IMR-90 (cell line): ENCODE results near the gene VASH1. TPM values are rescaled to one million over a fixed set of nuclear protein-coding genes. Genes with fewer than 3 reads are reported as not detected.

ENCODE experiments used
- ATAC-seq: fragments of 200-7000 bp; cut with Tn5 transposase; 2 replicates; pipeline ENCODE4 v1.9.1; 2020; ENCODE audit warnings: low read depth, mild to moderate bottlenecking, moderate library complexity
- BruUV-seq: library from RNA; stranded (reverse); fragments of 400-500 nt; replicated peaks from 2 replicates; lab custom pipeline; 2021; lab: Mats Ljungman, UMichigan
- CTCF ChIA-PET: fragments of 300-600 bp; formaldehyde crosslinking; extraction: SDS; loops from one replicate; lab custom pipeline; 2021; ENCODE audit warnings: antibody characterized with exemption; lab: Yijun Ruan, JAX
- POLR2A ChIA-PET: fragments of 300-600 bp; sonication (Branson Sonifier 250); formaldehyde crosslinking; loops from one replicate; lab custom pipeline; 2022; ENCODE audit warnings: antibody characterized with exemption; ENCODE audit not compliant: unreplicated experiment; lab: Charles Lee
- DNase-seq: peaks from one replicate; pipeline ENCODE4 v3.0.0; 2013
- H2AFZ ChIP-seq: replicated peaks from 2 replicates; pipeline ENCODE3; 2013; ENCODE audit warnings: low read length, mild to moderate bottlenecking; ENCODE audit not compliant: poor library complexity
- H2AK5ac ChIP-seq: 2 replicates; pipeline ENCODE4 v1.6.1; 2013; ENCODE audit warnings: low read depth, low read length, inconsistent platforms
- H2AK9ac ChIP-seq: replicated peaks from 2 replicates; pipeline ENCODE3; 2013; ENCODE audit warnings: mild to moderate bottlenecking, low read depth, low read length, moderate library complexity; ENCODE audit not compliant: poor library complexity
- H2BK120ac ChIP-seq: 2 replicates; pipeline ENCODE4 v1.6.1; 2013; ENCODE audit warnings: low read depth, low read length, inconsistent platforms
- H2BK15ac ChIP-seq: 3 replicates; pipeline ENCODE4 v1.6.1; 2013; ENCODE audit warnings: low read depth, low read length, inconsistent platforms
- H2BK20ac ChIP-seq: 2 replicates; pipeline ENCODE4 v1.6.1; 2013; ENCODE audit warnings: low read depth, mild to moderate bottlenecking, inconsistent platforms, low read length, moderate library complexity
- H2BK5ac ChIP-seq: 2 replicates; pipeline ENCODE4 v1.6.1; 2013; ENCODE audit warnings: mild to moderate bottlenecking, low read depth, low read length, inconsistent platforms; ENCODE audit not compliant: poor library complexity, severe bottlenecking
- H3K14ac ChIP-seq: replicated peaks from 2 replicates; pipeline ENCODE4 v1.6.1; 2013; ENCODE audit warnings: low read depth, low read length, inconsistent platforms
- H3K18ac ChIP-seq: 2 replicates; pipeline ENCODE4 v1.6.1; 2013; ENCODE audit warnings: low read depth, low read length, control low read depth
- H3K23ac ChIP-seq: 2 replicates; pipeline ENCODE4 v1.6.1; 2013; ENCODE audit warnings: low read depth, low read length, inconsistent platforms
- H3K27ac ChIP-seq: 2 replicates; pipeline ENCODE4 v1.5.1; 2013; ENCODE audit warnings: mild to moderate bottlenecking, control low read depth, low read length; ENCODE audit not compliant: insufficient read depth
- H3K27me3 ChIP-seq: 2 replicates; pipeline ENCODE4 v1.6.1; 2013; ENCODE audit warnings: low read length; ENCODE audit not compliant: control insufficient read depth, insufficient read depth
- H3K36me3 ChIP-seq: 2 replicates; pipeline ENCODE4 v1.6.1; 2013; ENCODE audit warnings: low read length, mixed read lengths; ENCODE audit not compliant: control insufficient read depth, insufficient read depth
- H3K4ac ChIP-seq: 2 replicates; pipeline ENCODE4 v1.6.1; 2013; ENCODE audit warnings: low read depth, low read length, inconsistent platforms
- H3K4me1 ChIP-seq: 2 replicates; pipeline ENCODE4 v1.6.1; 2013; ENCODE audit warnings: low read length, mixed read lengths; ENCODE audit not compliant: control insufficient read depth, insufficient read depth
- H3K4me2 ChIP-seq: 2 replicates; pipeline ENCODE4 v1.6.1; 2013; ENCODE audit warnings: low read depth, mild to moderate bottlenecking, control low read depth, low read length, moderate library complexity
- H3K4me3 ChIP-seq: 2 replicates; pipeline ENCODE4 v1.5.1; 2013; ENCODE audit warnings: low read depth, mild to moderate bottlenecking, control low read depth, low read length, moderate library complexity; ENCODE audit not compliant: insufficient read depth
- H3K56ac ChIP-seq: 2 replicates; pipeline ENCODE4 v1.6.1; 2013; ENCODE audit warnings: low read length, inconsistent platforms; ENCODE audit not compliant: insufficient read depth; ENCODE audit errors: extremely low read depth
- H3K79me1 ChIP-seq, 2 experiments: 2 replicates each; pipeline ENCODE4 v1.6.1; 2013; ENCODE audit warnings: low read length in 2 of 2, inconsistent platforms in 1 of 2, low read depth in 1 of 2
- H3K9ac ChIP-seq: 2 replicates; pipeline ENCODE4 v1.6.1; 2013; ENCODE audit warnings: low read depth, low read length, control low read depth
- H3K9me1 ChIP-seq: 2 replicates; pipeline ENCODE4 v1.6.1; 2013; ENCODE audit warnings: low read length, inconsistent platforms; ENCODE audit not compliant: insufficient read depth
- H3K9me3 ChIP-seq: 2 replicates; pipeline ENCODE4 v1.6.1; 2013; ENCODE audit warnings: low read length; ENCODE audit not compliant: control insufficient read depth, insufficient read depth
- H4K20me1 ChIP-seq: 2 replicates; pipeline ENCODE4 v1.6.1; 2013; ENCODE audit warnings: low read length, inconsistent platforms; ENCODE audit not compliant: insufficient read depth
- H4K5ac ChIP-seq: 2 replicates; pipeline ENCODE4 v1.6.1; 2013; ENCODE audit warnings: mild to moderate bottlenecking, low read depth, low read length, control low read depth
- H4K8ac ChIP-seq, 2 experiments: 2 replicates each; pipeline ENCODE4 v1.6.1; 2013; ENCODE audit warnings: low read depth in 2 of 2, low read length in 2 of 2, control low read depth in 1 of 2, inconsistent platforms in 1 of 2
- H4K91ac ChIP-seq: 2 replicates; pipeline ENCODE4 v1.6.1; 2013; ENCODE audit warnings: low read depth, low read length, inconsistent platforms; ENCODE audit not compliant: insufficient read depth
- SMC3 ChIP-seq: fragments of 150-350 bp; IDR thresholded peaks from 2 replicates; pipeline ENCODE4 v1.6.1; 2016; ENCODE audit warnings: low read depth, mild to moderate bottlenecking, antibody characterized with exemption, low read length, moderate library complexity
- WGBS, 2 experiments: methylation state at CpG; one replicate each; pipeline versions ENCODE4 v1.1.5 to v1.1.7; 2013; ENCODE audit warnings: missing lambda C conversion rate in 2 of 2; ENCODE audit not compliant: insufficient read length in 1 of 2; ENCODE audit errors: extremely low coverage in 2 of 2; 5-methylcytosine and 5-hydroxymethylcytosine counted together
- dilution Hi-C: fragments of 300-500 bp; cut with HindIII; formaldehyde crosslinking; loops from one replicate; pipeline ENCODE4 v1.14.3; 2018; ENCODE audit warnings: low sequenced_read_pairs; ENCODE audit not compliant: unreplicated experiment
- in situ Hi-C: fragments of 300-500 bp; cut with MboI; formaldehyde crosslinking; loops from 3 replicates; pipeline ENCODE4 v1.14.3; 2019; ENCODE audit warnings: low sequenced_read_pairs, inconsistent platforms, mixed read lengths
- intact Hi-C: fragments of 100-400 bp; cut with micrococcal nuclease; formaldehyde crosslinking; loops from 2 replicates; pipeline ENCODE4 v1.10.0; 2022
- polyA plus RNA-seq, 3 experiments: library from polyadenylated mRNA; depleted of rRNA; stranded (reverse); fragments of >200 nt; gene quantifications; 2 replicates each; pipeline ENCODE4 v1.2.3, GENCODE V29; 2012; ENCODE audit warnings: low replicate concordance in 1 of 3
- total RNA-seq: library from RNA; depleted of rRNA; stranded (reverse); fragments of >200 nt; gene quantifications from 2 replicates; pipeline ENCODE4 v1.2.3, GENCODE V29; 2012

The VASH1 gene
- total and polyA plus RNA-seq, 2 of the 4 experiments (the other 2 are of a cell fraction) = 2.0 to 9.5 TPM

DNA sequence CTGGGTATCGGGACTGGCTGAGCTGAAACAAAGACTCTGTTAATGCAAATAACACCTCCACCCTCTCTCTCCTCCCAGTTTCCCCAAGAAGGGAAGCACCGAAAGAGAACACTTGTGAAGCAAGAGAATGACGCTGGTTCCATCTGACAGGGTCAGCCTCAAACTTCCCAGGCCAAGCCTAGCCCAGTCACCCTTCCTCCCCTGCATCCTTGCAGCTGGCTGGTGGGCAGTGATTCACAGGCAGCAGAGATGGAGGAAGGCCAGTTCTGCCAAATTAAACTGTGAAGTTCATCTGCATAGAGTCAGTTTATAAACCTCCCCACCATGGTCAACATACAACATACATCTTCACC is 67.7 kb downstream of the VASH1 start:
- BruUV-seq = no TSS peak
- dilution Hi-C loops = no loop called here
- POLR2A ChIA-PET = no interaction called here

More for the DNA sequence above, 67.7 kb downstream of the VASH1 start:
- Histone ChIP-seq H2AK9ac (no peak overlapping the region), H2BK20ac (no peak overlapping the region), H3K4me3 (no peak overlapping the region), H3K4me2 (no peak overlapping the region), H2BK120ac (no peak overlapping the region), H2AK5ac (no peak overlapping the region), H4K20me1 (no peaks in the 10 kb centered on the region), H3K14ac (no peak overlapping the region), H3K56ac (no peak overlapping the region), H3K9me1 (no peaks in the 10 kb centered on the region), H3K4me1 (no peaks in the 10 kb centered on the region), H4K5ac (no peak overlapping the region), H3K23ac (no peak overlapping the region), H3K27ac (no peak overlapping the region), H3K79me1 (no peaks in the 10 kb centered on the region), H3K36me3 (no peaks in the 10 kb centered on the region), H3K18ac (no peak overlapping the region), H2AFZ (peak overlapping the region; percentile 33), H3K9ac (no peak overlapping the region), H2BK5ac (no peak overlapping the region), H4K91ac (no peak overlapping the region), H3K4ac (no peak overlapping the region), H2BK15ac (no peak overlapping the region), H4K8ac (no peak overlapping the region), H3K9me3 (no peaks in the 10 kb centered on the region), H3K27me3 (peaks cover 20% of the 10 kb centered on the region)
- CTCF ChIA-PET = no interaction called here
- intact Hi-C loops = no loop called here
- TF ChIP-seq SMC3 = no peak
- ATAC-seq (no peak), DNase-seq (no peak)
- WGBS, 2 experiments = no CpG with 5 or more reads among the region's 3 CpGs
- in situ Hi-C loops = no loop called here
